Osteocyte (in vitro differentiated cells): Measurements from ENCODE around the gene THSD4. TPM values are rescaled to one million over a fixed set of nuclear protein-coding genes. Genes with fewer than 3 reads are reported as not detected.
A peak's percentile ranks its signal among the peaks of the same experiment; 100 is the strongest.

ENCODE experiments used
- DNase-seq: peaks from one replicate; pipeline ENCODE4 v3.0.0; 2021; ENCODE audit warnings: mixed read lengths; ENCODE audit not compliant: unreplicated experiment; ENCODE audit errors: extremely low spot score
- H3K27ac Mint-ChIP-seq: one replicate; pipeline ENCODE4 v1.8.0; 2021; ENCODE audit warnings: mild to moderate bottlenecking, mixed read lengths; ENCODE audit not compliant: unreplicated experiment
- H3K27me3 Mint-ChIP-seq: one replicate; pipeline ENCODE4 v1.8.0; 2021; ENCODE audit warnings: mixed read lengths; ENCODE audit not compliant: unreplicated experiment
- H3K36me3 Mint-ChIP-seq: one replicate; pipeline ENCODE4 v1.8.0; 2021; ENCODE audit warnings: mixed read lengths; ENCODE audit not compliant: unreplicated experiment
- H3K4me1 Mint-ChIP-seq: one replicate; pipeline ENCODE4 v1.8.0; 2021; ENCODE audit warnings: mixed read lengths; ENCODE audit not compliant: unreplicated experiment
- H3K4me3 Mint-ChIP-seq: one replicate; pipeline ENCODE4 v1.8.0; 2021; ENCODE audit warnings: mild to moderate bottlenecking, moderate library complexity, mixed read lengths; ENCODE audit not compliant: unreplicated experiment
- H3K9me3 Mint-ChIP-seq: one replicate; pipeline ENCODE4 v1.8.0; 2021; ENCODE audit warnings: mixed read lengths; ENCODE audit not compliant: unreplicated experiment
- CTCF ChIP-seq: fragments of 200-600 bp; sonication (generic); IDR thresholded peaks from 2 replicates; pipeline ENCODE4 v1.5.0; 2021; ENCODE audit warnings: antibody characterized with exemption, mild to moderate bottlenecking, moderate library complexity
- total RNA-seq: library from RNA; stranded (reverse); gene quantifications from 2 replicates; pipeline ENCODE4 v1.2.1, GENCODE V29; 2021

The THSD4 gene
- total RNA-seq, 1 donor from 2014 or later: 5.7 TPM

- Mint-ChIP-seq H3K4me1 (peaks cover 24% of the 10 kb centered on the region), H3K27me3 (no peaks in the 10 kb centered on the region), H3K36me3 (no peaks in the 10 kb centered on the region), H3K4me3 (no peak overlapping the region), H3K9me3 (no peaks in the 10 kb centered on the region), H3K27ac (no peak overlapping the region)
- TF ChIP-seq CTCF: no peak
- DNase-seq: no peak
Observed at GRCh38 chr15:71749500-71749899, 634.2 kb downstream of the THSD4 start.

GRCh38 chr15:71752128-71752527 lies 636.9 kb downstream of the THSD4 start:
- DNase-seq: no peak
- H3K36me3 Mint-ChIP-seq: no peaks in the 10 kb centered on the region
- no peaks in the 10 kb centered on the region for H3K27me3 Mint-ChIP-seq
- H3K4me3 Mint-ChIP-seq: no peak overlapping the region
- TF ChIP-seq CTCF: no peak
- H3K4me1 Mint-ChIP-seq: peaks cover 23% of the 10 kb centered on the region
- no peaks in the 10 kb centered on the region for H3K9me3 Mint-ChIP-seq
- peak overlapping the region; percentile 60 for H3K27ac Mint-ChIP-seq

- Mint-ChIP-seq H3K4me3 (no peak overlapping the region), H3K27me3 (no peaks in the 10 kb centered on the region), H3K27ac (peak overlapping the region; percentile 60), H3K36me3 (no peaks in the 10 kb centered on the region), H3K4me1 (peaks cover 17% of the 10 kb centered on the region), H3K9me3 (no peaks in the 10 kb centered on the region)
- peak; percentile 62 for TF ChIP-seq CTCF
- DNase-seq: no peak
Observed at GRCh38 chr15:71752604-71753289, 637.5 kb downstream of the THSD4 start.

GRCh38 chr15:71753346-71753745 lies 638.1 kb downstream of the THSD4 start:
- peaks cover 14% of the 10 kb centered on the region for H3K4me1 Mint-ChIP-seq
- no peaks in the 10 kb centered on the region for H3K9me3 Mint-ChIP-seq
- no peak overlapping the region for H3K4me3 Mint-ChIP-seq
- no peak for DNase-seq
- H3K27ac Mint-ChIP-seq: no peak overlapping the region
- H3K27me3 Mint-ChIP-seq: no peaks in the 10 kb centered on the region
- TF ChIP-seq CTCF: no peak
- H3K36me3 Mint-ChIP-seq: no peaks in the 10 kb centered on the region

- Mint-ChIP-seq H3K27me3 (no peaks in the 10 kb centered on the region), H3K4me3 (no peak overlapping the region), H3K36me3 (no peaks in the 10 kb centered on the region)
Observed at GRCh38 chr15:71754660-71755059, 639.4 kb downstream of the THSD4 start.

More at GRCh38 chr15:71754660-71755059, 639.4 kb downstream of the THSD4 start:
- H3K4me1 Mint-ChIP-seq: peaks cover 14% of the 10 kb centered on the region
- no peak for TF ChIP-seq CTCF
- DNase-seq: no peak
- H3K9me3 Mint-ChIP-seq: peaks cover 3% of the 10 kb centered on the region
- no peak overlapping the region for H3K27ac Mint-ChIP-seq
